SW480 (cell line): ENCODE results near the gene ASXL1.

Experiments
- DNase-seq: peaks from one replicate; pipeline ENCODE4 v3.0.0-alpha.2; 2016; ENCODE audit warnings: low spot score

Gene ASXL1

DNA sequence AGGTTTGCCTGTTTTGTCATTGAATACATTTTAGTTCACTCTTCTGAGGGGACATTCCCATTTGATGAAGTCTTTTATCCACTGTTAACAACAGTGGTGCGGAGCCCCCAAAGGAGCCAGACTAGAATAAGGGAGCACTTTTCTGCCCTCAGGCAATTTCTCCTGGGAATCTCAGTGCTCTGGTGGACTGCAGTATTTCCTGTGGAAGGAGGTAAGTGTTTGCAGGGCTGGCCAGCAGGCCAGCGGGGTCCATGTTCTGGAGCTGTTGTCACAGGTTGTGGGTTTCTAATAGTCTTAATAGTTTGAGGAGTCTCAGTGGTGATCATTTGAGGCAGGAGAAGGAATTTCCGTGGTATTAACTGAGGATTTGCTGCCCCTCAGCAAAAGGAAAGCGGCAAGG lies 83.5 kb downstream of the ASXL1 start:
- no peak for DNase-seq

- DNase-seq: no peak
Measured at GRCh38 chr20:32442630-32443373, 84.7 kb downstream of the ASXL1 start.

- DNase-seq: no peak
Measured at GRCh38 chr20:32443386-32443974, 85.3 kb downstream of the ASXL1 start.

- no peak for DNase-seq
Measured at GRCh38 chr20:32444474-32445220, 86.5 kb downstream of the ASXL1 start.

- no peak for DNase-seq
Measured at GRCh38 chr20:32445539-32446273, 87.6 kb downstream of the ASXL1 start.

GRCh38 chr20:32446301-32447100 lies 88.4 kb downstream of the ASXL1 start:
- DNase-seq: no peak

- no peak for DNase-seq
Measured at GRCh38 chr20:32447136-32448027, 89.3 kb downstream of the ASXL1 start.

- DNase-seq: no peak
Measured at GRCh38 chr20:32448306-32449056, 90.3 kb downstream of the ASXL1 start.

- no peak for DNase-seq
Measured at GRCh38 chr20:32449057-32449889, 91.1 kb downstream of the ASXL1 start.

DNA sequence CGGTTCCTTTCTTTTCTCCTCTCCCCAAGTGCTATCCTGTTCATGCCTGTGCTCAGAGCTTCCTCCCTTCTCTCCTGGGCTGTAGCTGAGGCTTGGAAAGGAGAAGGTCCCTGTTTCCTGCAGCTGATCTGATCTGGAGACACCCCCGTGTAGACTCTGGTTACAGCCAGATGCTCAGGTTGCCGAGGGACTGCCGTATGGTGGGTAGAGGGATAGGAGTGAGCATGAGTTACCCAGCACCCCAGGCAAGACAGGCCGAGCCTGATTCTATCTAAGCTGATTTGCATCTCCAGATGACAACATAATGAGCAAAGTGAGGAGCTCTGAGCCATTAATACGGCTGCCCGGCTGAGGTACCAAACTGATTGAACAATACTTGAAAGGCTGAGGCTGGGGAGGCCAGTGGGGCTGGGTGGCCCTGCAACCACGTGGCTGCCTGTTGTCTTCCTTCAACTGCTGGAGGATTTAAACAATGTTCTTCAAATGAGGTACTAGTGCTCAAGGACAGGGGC lies 91.8 kb downstream of the ASXL1 start:
- DNase-seq: no peak

DNA sequence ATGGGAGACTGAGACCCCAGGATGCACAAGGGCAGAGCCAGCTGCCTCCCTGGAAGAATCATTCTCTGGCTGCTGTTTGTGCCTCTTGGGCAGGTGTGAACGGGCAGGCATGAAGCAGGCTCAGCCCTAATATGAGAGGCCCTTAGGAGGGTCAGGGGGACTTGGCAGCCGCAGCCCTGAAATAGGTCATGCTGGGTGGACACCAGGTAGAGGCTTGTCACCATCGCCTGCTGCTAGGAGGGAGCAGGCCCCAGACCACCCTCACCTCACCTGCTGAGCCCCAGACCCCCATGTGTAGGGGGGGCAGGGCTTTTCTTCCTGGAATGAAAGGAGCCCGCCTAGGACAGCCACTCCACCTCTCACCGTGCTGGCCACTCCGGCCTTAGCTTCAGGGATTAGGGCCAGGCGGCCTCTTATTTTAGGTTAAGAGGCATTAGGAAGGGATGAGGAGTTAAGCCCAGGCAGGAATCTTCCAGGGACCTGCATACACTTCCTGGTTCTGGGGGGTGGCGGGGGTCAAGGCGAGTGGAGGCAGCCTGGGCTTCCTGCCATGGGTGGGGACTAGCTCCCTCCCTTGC lies 92.4 kb downstream of the ASXL1 start:
- DNase-seq: no peak

DNA sequence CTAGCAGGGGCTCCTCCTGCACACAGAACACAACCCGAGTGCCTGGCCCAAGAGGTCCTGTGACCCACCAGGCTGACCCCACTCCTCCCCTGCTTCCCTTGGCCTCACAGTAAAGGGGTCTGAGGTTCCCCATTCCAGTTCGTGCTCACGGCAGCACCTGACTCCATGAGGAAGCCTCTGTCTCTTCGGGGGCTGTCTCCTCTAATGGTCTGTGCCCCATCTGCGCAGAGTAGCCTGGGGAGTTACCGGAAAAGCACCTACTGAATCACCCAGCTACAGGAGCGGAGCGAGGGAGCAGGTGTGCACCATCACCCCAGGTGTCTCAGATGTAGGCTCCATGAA lies 93.2 kb downstream of the ASXL1 start:
- no peak for DNase-seq

- no peak for DNase-seq
Measured at GRCh38 chr20:32451682-32452461, 93.7 kb downstream of the ASXL1 start.

DNA sequence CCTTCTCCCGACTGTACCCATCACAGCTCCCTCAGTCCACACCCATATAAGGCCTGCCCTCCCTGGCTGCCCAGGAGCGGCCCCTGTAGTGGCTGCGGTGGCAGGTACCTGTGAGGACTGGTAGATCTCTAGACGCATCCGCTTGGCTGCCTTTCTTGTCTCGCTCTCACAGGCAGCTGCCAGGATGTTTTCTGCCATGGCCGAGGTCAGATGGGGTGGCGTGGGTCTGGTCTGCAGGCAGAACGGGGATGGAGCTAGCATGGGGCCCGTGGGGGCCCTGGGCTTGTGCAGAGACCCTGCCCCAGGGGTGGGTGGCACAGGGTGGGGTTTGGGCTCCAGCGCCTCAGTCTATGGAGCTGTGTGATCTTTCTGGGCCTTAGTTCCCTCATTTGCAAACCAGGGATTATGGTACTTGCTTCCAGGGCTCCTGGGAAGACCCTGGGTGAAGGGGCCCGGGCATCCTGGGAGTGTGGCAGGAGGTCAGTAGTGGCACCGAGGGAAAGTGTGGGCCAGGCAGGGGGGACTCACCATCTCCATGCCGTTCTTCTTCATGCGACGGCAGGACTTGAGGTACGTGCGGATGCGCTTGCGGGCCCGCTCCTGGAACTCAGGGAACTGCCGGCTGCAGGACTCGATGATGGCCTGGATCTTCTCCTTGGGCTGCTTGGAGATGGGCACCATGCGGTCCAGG lies 94.8 kb downstream of the ASXL1 start:
- no peak for DNase-seq

DNA sequence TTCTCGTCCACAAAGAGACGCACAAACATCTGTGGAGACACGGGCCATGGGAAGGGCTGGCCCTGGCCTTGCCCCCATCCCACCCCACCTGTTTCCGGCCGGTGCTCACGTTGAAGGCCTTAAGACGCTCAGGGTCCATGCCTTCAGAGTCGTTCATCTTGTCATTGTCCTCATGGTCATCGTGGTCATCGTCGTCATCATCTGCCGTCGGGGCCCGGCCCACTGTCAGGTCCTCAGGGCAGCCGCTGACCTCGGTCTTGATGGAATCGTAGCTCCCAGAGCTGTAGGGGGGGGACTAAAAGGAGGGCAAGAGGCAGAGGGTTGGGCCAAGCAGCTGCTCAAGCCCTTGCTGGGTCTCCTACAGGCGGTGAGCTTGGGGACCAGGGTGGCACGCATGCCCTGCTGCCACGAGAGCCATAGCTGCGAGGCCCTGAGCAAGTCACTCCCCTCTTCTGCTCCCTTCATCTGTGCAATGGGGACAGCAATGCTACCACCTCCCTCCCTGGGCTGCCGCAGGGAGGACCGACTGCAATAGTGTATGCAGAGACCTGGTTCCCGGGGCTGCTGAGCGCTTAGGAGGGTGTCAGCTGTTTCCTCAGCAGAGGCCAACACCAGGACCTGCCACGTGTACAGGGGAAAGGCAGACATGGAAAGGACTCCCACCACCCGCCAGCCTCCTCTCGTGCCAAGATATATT lies 95.5 kb downstream of the ASXL1 start:
- DNase-seq: no peak
